ENCODE results near the gene HOXB4. TPM values are rescaled to one million over a fixed set of nuclear protein-coding genes. Genes with fewer than 3 reads are reported as not detected.

HOXB4 gene
- total RNA-seq, 1 experiment from 2014 or later, result 27.9 TPM

DNA sequence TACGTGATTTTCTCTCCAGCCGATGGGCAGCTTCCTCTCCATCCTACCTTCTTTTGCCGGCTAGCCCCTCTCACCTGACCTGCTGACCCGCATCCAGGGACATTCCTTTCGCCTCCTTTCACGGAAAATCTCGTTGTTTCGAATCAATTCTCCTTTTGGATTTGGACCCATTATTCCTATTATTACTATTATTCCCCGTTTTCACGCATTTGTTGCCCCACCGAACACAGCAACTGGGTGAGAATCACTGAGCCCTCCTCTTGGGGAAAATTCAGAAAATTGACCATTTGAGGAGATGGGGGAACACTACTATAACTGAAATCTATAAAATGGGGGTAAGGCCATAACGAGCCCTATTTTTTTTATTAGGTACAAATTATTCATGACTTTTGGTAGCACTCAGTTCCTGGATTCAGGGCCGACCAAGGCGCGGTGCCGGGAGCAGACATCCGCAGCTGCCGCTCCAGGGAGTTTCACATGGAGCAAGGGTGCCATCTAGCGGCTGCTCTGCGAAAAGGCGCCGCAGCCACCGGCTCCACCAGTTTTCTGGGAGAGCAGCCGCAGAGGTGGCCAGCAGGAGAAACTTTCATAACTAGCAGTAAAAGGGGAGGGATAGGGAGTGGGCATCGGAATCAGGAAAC is 40.2 kb upstream of the HOXB4 start (continued):
- TF ChIP-seq, protein P1, sequence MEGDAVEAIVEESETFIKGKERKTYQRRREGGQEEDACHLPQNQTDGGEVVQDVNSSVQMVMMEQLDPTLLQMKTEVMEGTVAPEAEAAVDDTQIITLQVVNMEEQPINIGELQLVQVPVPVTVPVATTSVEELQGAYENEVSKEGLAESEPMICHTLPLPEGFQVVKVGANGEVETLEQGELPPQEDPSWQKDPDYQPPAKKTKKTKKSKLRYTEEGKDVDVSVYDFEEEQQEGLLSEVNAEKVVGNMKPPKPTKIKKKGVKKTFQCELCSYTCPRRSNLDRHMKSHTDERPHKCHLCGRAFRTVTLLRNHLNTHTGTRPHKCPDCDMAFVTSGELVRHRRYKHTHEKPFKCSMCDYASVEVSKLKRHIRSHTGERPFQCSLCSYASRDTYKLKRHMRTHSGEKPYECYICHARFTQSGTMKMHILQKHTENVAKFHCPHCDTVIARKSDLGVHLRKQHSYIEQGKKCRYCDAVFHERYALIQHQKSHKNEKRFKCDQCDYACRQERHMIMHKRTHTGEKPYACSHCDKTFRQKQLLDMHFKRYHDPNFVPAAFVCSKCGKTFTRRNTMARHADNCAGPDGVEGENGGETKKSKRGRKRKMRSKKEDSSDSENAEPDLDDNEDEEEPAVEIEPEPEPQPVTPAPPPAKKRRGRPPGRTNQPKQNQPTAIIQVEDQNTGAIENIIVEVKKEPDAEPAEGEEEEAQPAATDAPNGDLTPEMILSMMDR (IDR thresholded peaks at IDR 0.05), result peak; percentile 100

DNA sequence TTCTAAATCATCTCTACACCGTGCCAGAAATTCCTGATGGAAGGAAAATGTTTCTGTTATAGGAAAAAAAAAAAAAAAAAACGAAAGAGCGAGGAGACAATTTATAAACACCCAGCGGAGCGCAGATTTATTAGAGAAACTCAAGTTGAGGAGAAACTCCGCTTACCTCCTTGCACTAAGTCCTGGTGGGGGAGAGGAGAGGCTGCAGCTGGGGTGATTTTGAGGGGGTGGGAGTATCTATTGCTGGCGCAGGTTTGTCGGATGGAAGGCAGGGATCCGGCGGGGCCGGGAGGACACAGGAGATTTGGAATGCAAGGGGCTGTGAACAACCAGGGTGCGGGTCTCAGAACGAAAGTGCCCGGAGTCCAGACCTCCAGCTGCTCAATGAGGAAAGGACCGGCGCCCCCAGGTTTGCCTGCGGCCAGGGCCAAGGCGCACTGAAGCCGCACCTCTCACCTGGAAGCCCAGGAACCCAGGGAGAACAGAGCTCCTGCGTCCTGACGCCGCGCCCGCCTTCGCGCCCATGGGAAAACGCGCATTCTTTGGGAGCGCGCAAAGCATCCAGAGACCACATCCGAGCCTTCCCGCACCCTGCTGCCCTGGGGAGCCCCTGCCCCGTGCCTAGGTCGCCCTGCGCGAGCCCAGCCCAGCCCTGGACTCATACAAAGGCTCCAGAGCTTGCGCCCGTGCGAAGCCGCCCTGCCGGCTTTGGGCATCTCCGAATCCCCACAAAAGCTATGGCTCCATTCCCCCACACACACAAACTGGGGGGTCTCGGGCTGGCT is 39.5 kb upstream of the HOXB4 start:
- BruUV-seq (replicated peaks), result no TSS peak
- H3K4me1 ChIP-seq (ENCODE audit: control insufficient read depth, insufficient read depth, low read length), result peaks cover 60% of the 10 kb centered on the region

More for the DNA sequence above, 39.5 kb upstream of the HOXB4 start:
- H3K4me3 ChIP-seq (ENCODE audit: low read depth in 2 of 2, low read length in 2 of 2), result peak overlapping the region; percentile 68 to 71
- TF ChIP-seq, protein P1 (IDR thresholded peaks at IDR 0.05), result no peak
- peak; percentile 80 for TF ChIP-seq POLR2AphosphoS5 (IDR thresholded peaks at IDR 0.05; ENCODE audit: low read depth, low read length)
- peak; percentile 75; the same call in 1 of the 2 replicates for TF ChIP-seq SIN3A (IDR thresholded peaks at IDR 0.05; ENCODE audit: borderline replicate concordance, insufficient read depth, low read depth, low read length)
- no peak for TF ChIP-seq REST (IDR thresholded peaks at IDR 0.05; ENCODE audit: insufficient read depth in 1 of 2, low read depth in 2 of 2, low read length in 1 of 2)
- peak; percentile 59; the same call in 1 of the 2 replicates for TF ChIP-seq TCF7L2 (IDR thresholded peaks at IDR 0.05; ENCODE audit: low read depth, low read length)
- no peaks in the 10 kb centered on the region for H3K27me3 ChIP-seq (ENCODE audit: control insufficient read depth, insufficient read depth, low read length)
- in situ Hi-C loops (cut with HindIII; ENCODE audit: low pct_unique_long_range_greater_than_20kb, low sequenced_read_pairs) (loop anchor here (5.0 kb wide), 1 partner anchor 60 kb away; no protein-coding TSS in a partner anchor), intact Hi-C loops (cut with micrococcal nuclease; ENCODE audit: unreplicated experiment) (loop anchor here (2.0 to 10.0 kb wide), 3 partner anchors 63 to 593 kb away; no protein-coding TSS in a partner anchor)
- ATAC-seq, result peak; percentile 6; the same call in 1 of the 2 replicates
- H3K9me3 ChIP-seq (ENCODE audit: control insufficient read depth, insufficient read depth, low read depth, low read length), result no peaks in the 10 kb centered on the region
- DNase-seq (ENCODE audit: low read depth, low spot score), result no peak
- H3K36me3 ChIP-seq (ENCODE audit: control insufficient read depth, insufficient read depth, low read length), result no peaks in the 10 kb centered on the region
- ChIA-PET POLR2A (interaction anchor here (0.7 kb wide), 1 partner anchor 123 kb away, joined by 6 read pairs; no protein-coding TSS in a partner anchor), CTCF (interaction anchor here (0.7 to 1.8 kb wide), 8 partner anchors 13 to 592 kb away, joined by 3 to 10 read pairs (median 6); partner anchors contain the start of gene HOXB6)
- H3K27ac ChIP-seq (ENCODE audit: low read length), result peak overlapping the region; percentile 99

Measured in Panc1 (cell line).